WTC11 (cell line): ENCODE measurements around the gene PLAGL1. TPM values are rescaled to one million over a fixed set of nuclear protein-coding genes. Genes with fewer than 3 reads are reported as not detected.

Source experiments
- ATAC-seq: fragments of 200-7000 bp; cut with Tn5 transposase; 2 replicates; pipeline ENCODE4 v1.10.0; 2021; ENCODE audit warnings: mild to moderate bottlenecking, moderate library complexity
- CTCF ChIA-PET: fragments of 300-600 bp; sonication (Branson Sonifier 250); formaldehyde crosslinking; loops from one replicate; lab custom pipeline; 2021; ENCODE audit warnings: antibody characterized with exemption; lab: Charles Lee
- POLR2A ChIA-PET: fragments of 350-600 bp; sonication (Branson Sonifier 250); formaldehyde crosslinking; loops from one replicate; lab custom pipeline; 2021; ENCODE audit warnings: antibody characterized with exemption; lab: Charles Lee
- DNase-seq: peaks from one replicate; pipeline ENCODE4 v3.0.0; 2021; ENCODE audit warnings: low spot score
- H3K27ac Mint-ChIP-seq: 2 replicates; pipeline ENCODE4 v1.8.0; 2021; ENCODE audit warnings: mixed read lengths
- H3K27me3 Mint-ChIP-seq: 2 replicates; pipeline ENCODE4 v1.8.0; 2021; ENCODE audit warnings: low read depth, mild to moderate bottlenecking, moderate library complexity, mixed read lengths
- H3K36me3 Mint-ChIP-seq: 2 replicates; pipeline ENCODE4 v1.8.0; 2021; ENCODE audit warnings: mixed read lengths
- H3K4me1 Mint-ChIP-seq: 2 replicates; pipeline ENCODE4 v1.8.0; 2022; ENCODE audit warnings: mixed read lengths
- H3K4me3 Mint-ChIP-seq: 2 replicates; pipeline ENCODE4 v1.8.0; 2021; ENCODE audit warnings: mild to moderate bottlenecking, moderate library complexity, mixed read lengths
- H3K9me3 Mint-ChIP-seq: 2 replicates; pipeline ENCODE4 v1.8.0; 2021; ENCODE audit warnings: mixed read lengths
- ELF4 ChIP-seq: sonication (generic); formaldehyde crosslinking; IDR thresholded peaks from 2 replicates; pipeline ENCODE4 v1.8.1; 2022; ENCODE audit warnings: low read depth, mild to moderate bottlenecking, moderate library complexity, missing genetic modification reagents
- EMX1 ChIP-seq: fragments of 250-450 bp; sonication (Bioruptor Pico); IDR thresholded peaks from 2 replicates; pipeline ENCODE4 v1.8.0; 2021; ENCODE audit warnings: mild to moderate bottlenecking
- ETV6 ChIP-seq: sonication (generic); formaldehyde crosslinking; IDR thresholded peaks from 2 replicates; pipeline ENCODE4 v1.8.1; 2022; ENCODE audit warnings: mild to moderate bottlenecking, missing genetic modification reagents
- FOXP1 ChIP-seq: sonication (generic); formaldehyde crosslinking; IDR thresholded peaks from 2 replicates; pipeline ENCODE4 v1.8.0; 2022; ENCODE audit warnings: missing genetic modification reagents, mild to moderate bottlenecking, moderate library complexity, borderline replicate concordance
- GTF2I ChIP-seq: fragments of 250-450 bp; sonication (Bioruptor Pico); conservative IDR thresholded peaks from 2 replicates; pipeline ENCODE4 v1.4.0; 2021; ENCODE audit warnings: mild to moderate bottlenecking
- IRF2 ChIP-seq: sonication (generic); formaldehyde crosslinking; IDR thresholded peaks from 2 replicates; pipeline ENCODE4 v1.8.0; 2022; ENCODE audit warnings: low read depth, missing genetic modification reagents, borderline replicate concordance
- NR2C2 ChIP-seq: sonication (generic); formaldehyde crosslinking; IDR thresholded peaks from 2 replicates; pipeline ENCODE4 v1.8.0; 2022; ENCODE audit warnings: mild to moderate bottlenecking, missing genetic modification reagents
- RELA ChIP-seq: sonication (generic); formaldehyde crosslinking; IDR thresholded peaks from 2 replicates; pipeline ENCODE4 v1.8.1; 2022; ENCODE audit warnings: missing genetic modification reagents, mild to moderate bottlenecking, borderline replicate concordance
- RORB ChIP-seq: fragments of 250-450 bp; sonication (Bioruptor Pico); IDR thresholded peaks from 2 replicates; pipeline ENCODE4 v1.9.0; 2021; ENCODE audit warnings: mild to moderate bottlenecking
- TEAD4 ChIP-seq: sonication (generic); formaldehyde crosslinking; IDR thresholded peaks from 2 replicates; pipeline ENCODE4 v1.8.0; 2022; ENCODE audit warnings: mild to moderate bottlenecking, missing genetic modification reagents
- ZBTB21 ChIP-seq: sonication (generic); formaldehyde crosslinking; IDR thresholded peaks from 2 replicates; pipeline ENCODE4 v1.8.1; 2023; ENCODE audit warnings: mild to moderate bottlenecking, missing genetic modification reagents, borderline replicate concordance
- ZNF121 ChIP-seq: sonication (generic); formaldehyde crosslinking; IDR thresholded peaks from 2 replicates; pipeline ENCODE4 v1.8.0; 2023; ENCODE audit warnings: missing genetic modification reagents
- ZNF232 ChIP-seq: sonication (generic); formaldehyde crosslinking; IDR thresholded peaks from 2 replicates; pipeline ENCODE4 v1.8.0; 2022; ENCODE audit warnings: mild to moderate bottlenecking, missing genetic modification reagents
- ZNF263 ChIP-seq: sonication (generic); formaldehyde crosslinking; IDR thresholded peaks from 2 replicates; pipeline ENCODE4 v1.8.1; 2022; ENCODE audit warnings: low read depth, mild to moderate bottlenecking, moderate library complexity, missing genetic modification reagents
- ZNF396 ChIP-seq: fragments of 250-450 bp; sonication (Bioruptor Pico); IDR thresholded peaks from 2 replicates; pipeline ENCODE4 v1.8.0; 2021; ENCODE audit warnings: mild to moderate bottlenecking, moderate library complexity, borderline replicate concordance
- ZNF671 ChIP-seq: fragments of 250-450 bp; sonication (Bioruptor Pico); IDR thresholded peaks from 2 replicates; pipeline ENCODE4 v1.8.0; 2021; ENCODE audit warnings: mild to moderate bottlenecking
- total RNA-seq: library from RNA; stranded (reverse); gene quantifications from 3 replicates; pipeline ENCODE4 v1.2.3, GENCODE V29; 2021
- TF ChIP-seq, protein P1 (sequence below): sonication (generic); formaldehyde crosslinking; IDR thresholded peaks from 2 replicates; pipeline ENCODE4 v1.8.0; 2022; ENCODE audit warnings: mild to moderate bottlenecking, missing genetic modification reagents
- TF ChIP-seq, protein P2 (sequence below): sonication (generic); formaldehyde crosslinking; conservative IDR thresholded peaks from 2 replicates; pipeline ENCODE4 v1.8.1; 2022; ENCODE audit warnings: mild to moderate bottlenecking, missing genetic modification reagents
- TF ChIP-seq, protein P3 (sequence below): sonication (generic); formaldehyde crosslinking; IDR thresholded peaks from 2 replicates; pipeline ENCODE4 v1.8.0; 2023; ENCODE audit warnings: missing genetic modification reagents
- TF ChIP-seq, protein P4 (sequence below): sonication (generic); formaldehyde crosslinking; conservative IDR thresholded peaks from 2 replicates; pipeline ENCODE4 v1.8.1; 2023; ENCODE audit warnings: mild to moderate bottlenecking, low read depth, missing genetic modification reagents, moderate library complexity
- TF ChIP-seq, protein P5 (sequence below): sonication (generic); formaldehyde crosslinking; IDR thresholded peaks from 2 replicates; pipeline ENCODE4 v1.8.0; 2022; ENCODE audit warnings: mild to moderate bottlenecking, missing genetic modification reagents
- TF ChIP-seq, protein P6 (sequence below): sonication (generic); formaldehyde crosslinking; IDR thresholded peaks from 2 replicates; pipeline ENCODE4 v1.8.1; 2022; ENCODE audit warnings: mild to moderate bottlenecking, missing genetic modification reagents, moderate library complexity, borderline replicate concordance
- TF ChIP-seq, protein P7 (sequence below): sonication (generic); formaldehyde crosslinking; IDR thresholded peaks from 2 replicates; pipeline ENCODE4 v1.8.1; 2023; ENCODE audit warnings: mild to moderate bottlenecking, missing genetic modification reagents
- TF ChIP-seq, protein P8 (sequence below): sonication (generic); formaldehyde crosslinking; IDR thresholded peaks from 2 replicates; pipeline ENCODE4 v1.8.1; 2023; ENCODE audit warnings: mild to moderate bottlenecking, missing genetic modification reagents

PLAGL1 gene
- total RNA-seq, 1 experiment from 2014 or later, result 1.6 TPM

DNA sequence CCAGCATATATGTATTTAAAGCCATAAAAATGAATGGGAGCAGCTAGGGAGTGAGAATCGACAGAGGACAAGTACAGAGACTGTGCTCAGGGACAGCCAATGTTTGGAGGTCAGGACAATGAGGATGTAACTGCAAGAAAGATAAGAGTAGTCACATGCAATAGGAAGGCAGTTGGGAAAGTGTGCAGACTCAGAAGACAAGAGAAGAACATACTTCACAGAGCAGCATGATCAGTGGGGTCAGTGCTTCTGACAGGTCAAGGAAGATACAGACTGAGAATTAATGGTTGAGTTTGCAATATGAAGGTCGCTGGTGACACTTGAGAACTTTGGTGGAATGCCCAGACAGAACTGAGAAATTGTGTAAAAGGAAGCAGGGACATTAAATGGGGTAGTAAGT lies 25.1 kb downstream of the PLAGL1 start:
- H3K27me3 Mint-ChIP-seq, result peaks cover 52% of the 10 kb centered on the region
- no peaks in the 10 kb centered on the region; the same call in 1 of the 2 replicates for H3K36me3 Mint-ChIP-seq
- DNase-seq, result no peak
- no peaks in the 10 kb centered on the region for H3K4me1 Mint-ChIP-seq
- no peak overlapping the region for H3K4me3 Mint-ChIP-seq
- ATAC-seq, result no peak
- ChIA-PET CTCF (interaction anchor here (0.9 kb wide), 1 partner anchor 20 kb away, joined by 3 read pairs; no protein-coding TSS in a partner anchor), POLR2A (interaction anchor here (0.5 kb wide), 1 partner anchor 21 kb away, joined by 3 read pairs; no protein-coding TSS in a partner anchor)
- no peak overlapping the region for H3K27ac Mint-ChIP-seq
- TF ChIP-seq RORB, result no peak
- TF ChIP-seq ETV6, result no peak
- no peak for TF ChIP-seq ZNF671 (CRISPR knock-in tag)
- TF ChIP-seq ZNF263 (CRISPR knock-in tag), result no peak
- TF ChIP-seq FOXP1 (CRISPR knock-in tag), result no peak
- TF ChIP-seq, protein P1, sequence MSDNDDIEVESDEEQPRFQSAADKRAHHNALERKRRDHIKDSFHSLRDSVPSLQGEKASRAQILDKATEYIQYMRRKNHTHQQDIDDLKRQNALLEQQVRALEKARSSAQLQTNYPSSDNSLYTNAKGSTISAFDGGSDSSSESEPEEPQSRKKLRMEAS, result no peak
- no peak for TF ChIP-seq RELA
- TF ChIP-seq, protein P2, sequence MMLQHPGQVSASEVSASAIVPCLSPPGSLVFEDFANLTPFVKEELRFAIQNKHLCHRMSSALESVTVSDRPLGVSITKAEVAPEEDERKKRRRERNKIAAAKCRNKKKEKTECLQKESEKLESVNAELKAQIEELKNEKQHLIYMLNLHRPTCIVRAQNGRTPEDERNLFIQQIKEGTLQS (CRISPR knock-in tag), result no peak
- TF ChIP-seq, protein P3, sequence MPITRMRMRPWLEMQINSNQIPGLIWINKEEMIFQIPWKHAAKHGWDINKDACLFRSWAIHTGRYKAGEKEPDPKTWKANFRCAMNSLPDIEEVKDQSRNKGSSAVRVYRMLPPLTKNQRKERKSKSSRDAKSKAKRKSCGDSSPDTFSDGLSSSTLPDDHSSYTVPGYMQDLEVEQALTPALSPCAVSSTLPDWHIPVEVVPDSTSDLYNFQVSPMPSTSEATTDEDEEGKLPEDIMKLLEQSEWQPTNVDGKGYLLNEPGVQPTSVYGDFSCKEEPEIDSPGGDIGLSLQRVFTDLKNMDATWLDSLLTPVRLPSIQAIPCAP (CRISPR knock-in tag), result no peak
- no peak for TF ChIP-seq GTF2I (CRISPR knock-in tag)
- TF ChIP-seq EMX1 (CRISPR knock-in tag), result no peak
- no peak for TF ChIP-seq ZNF121 (CRISPR knock-in tag)
- TF ChIP-seq ZNF396, result no peak
- TF ChIP-seq ELF4 (CRISPR knock-in tag), result no peak
- TF ChIP-seq, protein P4, sequence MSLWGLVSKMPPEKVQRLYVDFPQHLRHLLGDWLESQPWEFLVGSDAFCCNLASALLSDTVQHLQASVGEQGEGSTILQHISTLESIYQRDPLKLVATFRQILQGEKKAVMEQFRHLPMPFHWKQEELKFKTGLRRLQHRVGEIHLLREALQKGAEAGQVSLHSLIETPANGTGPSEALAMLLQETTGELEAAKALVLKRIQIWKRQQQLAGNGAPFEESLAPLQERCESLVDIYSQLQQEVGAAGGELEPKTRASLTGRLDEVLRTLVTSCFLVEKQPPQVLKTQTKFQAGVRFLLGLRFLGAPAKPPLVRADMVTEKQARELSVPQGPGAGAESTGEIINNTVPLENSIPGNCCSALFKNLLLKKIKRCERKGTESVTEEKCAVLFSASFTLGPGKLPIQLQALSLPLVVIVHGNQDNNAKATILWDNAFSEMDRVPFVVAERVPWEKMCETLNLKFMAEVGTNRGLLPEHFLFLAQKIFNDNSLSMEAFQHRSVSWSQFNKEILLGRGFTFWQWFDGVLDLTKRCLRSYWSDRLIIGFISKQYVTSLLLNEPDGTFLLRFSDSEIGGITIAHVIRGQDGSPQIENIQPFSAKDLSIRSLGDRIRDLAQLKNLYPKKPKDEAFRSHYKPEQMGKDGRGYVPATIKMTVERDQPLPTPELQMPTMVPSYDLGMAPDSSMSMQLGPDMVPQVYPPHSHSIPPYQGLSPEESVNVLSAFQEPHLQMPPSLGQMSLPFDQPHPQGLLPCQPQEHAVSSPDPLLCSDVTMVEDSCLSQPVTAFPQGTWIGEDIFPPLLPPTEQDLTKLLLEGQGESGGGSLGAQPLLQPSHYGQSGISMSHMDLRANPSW (CRISPR knock-in tag), result no peak
- H3K9me3 Mint-ChIP-seq, result peaks cover 8% of the 10 kb centered on the region

DNA sequence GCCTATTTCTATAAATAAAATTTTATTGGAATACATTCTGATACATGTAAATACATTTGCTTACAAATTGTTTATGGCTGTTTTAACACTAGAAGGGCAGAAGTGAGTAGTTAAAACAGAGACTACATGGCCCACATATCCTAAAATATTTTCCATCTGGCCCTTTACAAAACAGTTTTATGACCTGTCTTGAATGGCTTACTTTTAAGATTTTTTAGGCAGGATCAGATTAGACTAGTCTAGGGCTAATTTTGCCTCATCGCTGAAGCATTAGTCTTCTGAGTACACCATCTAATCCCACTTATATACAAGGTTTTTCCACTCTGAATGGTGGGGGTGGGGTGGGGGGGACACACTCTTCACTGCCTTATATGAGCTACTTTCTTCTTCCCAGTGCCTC lies 27.1 kb downstream of the PLAGL1 start:
- Mint-ChIP-seq H3K27ac (no peak overlapping the region), H3K36me3 (no peaks in the 10 kb centered on the region; the same call in 1 of the 2 replicates), H3K27me3 (peaks cover 56% of the 10 kb centered on the region), H3K9me3 (peaks cover 8% of the 10 kb centered on the region), H3K4me3 (no peak overlapping the region), H3K4me1 (peaks cover 2% of the 10 kb centered on the region)
- ChIA-PET CTCF (interaction anchor here (1.1 kb wide), 1 partner anchor 18 kb away, joined by 3 read pairs; no protein-coding TSS in a partner anchor), POLR2A (no interaction called here)
- no peak for DNase-seq
- no peak for ATAC-seq
- TF ChIP-seq TEAD4, result no peak
- TF ChIP-seq, protein P5, sequence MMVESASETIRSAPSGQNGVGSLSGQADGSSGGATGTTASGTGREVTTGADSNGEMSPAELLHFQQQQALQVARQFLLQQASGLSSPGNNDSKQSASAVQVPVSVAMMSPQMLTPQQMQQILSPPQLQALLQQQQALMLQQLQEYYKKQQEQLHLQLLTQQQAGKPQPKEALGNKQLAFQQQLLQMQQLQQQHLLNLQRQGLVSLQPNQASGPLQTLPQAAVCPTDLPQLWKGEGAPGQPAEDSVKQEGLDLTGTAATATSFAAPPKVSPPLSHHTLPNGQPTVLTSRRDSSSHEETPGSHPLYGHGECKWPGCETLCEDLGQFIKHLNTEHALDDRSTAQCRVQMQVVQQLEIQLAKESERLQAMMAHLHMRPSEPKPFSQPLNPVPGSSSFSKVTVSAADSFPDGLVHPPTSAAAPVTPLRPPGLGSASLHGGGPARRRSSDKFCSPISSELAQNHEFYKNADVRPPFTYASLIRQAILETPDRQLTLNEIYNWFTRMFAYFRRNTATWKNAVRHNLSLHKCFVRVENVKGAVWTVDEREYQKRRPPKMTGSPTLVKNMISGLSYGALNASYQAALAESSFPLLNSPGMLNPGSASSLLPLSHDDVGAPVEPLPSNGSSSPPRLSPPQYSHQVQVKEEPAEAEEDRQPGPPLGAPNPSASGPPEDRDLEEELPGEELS (CRISPR knock-in tag), result no peak
- TF ChIP-seq, protein P3 (CRISPR knock-in tag), result no peak
- no peak for TF ChIP-seq ZNF232
- no peak for TF ChIP-seq EMX1 (CRISPR knock-in tag)
- no peak for TF ChIP-seq ELF4 (CRISPR knock-in tag)
- no peak for TF ChIP-seq NR2C2 (CRISPR knock-in tag)
- TF ChIP-seq, protein P6, sequence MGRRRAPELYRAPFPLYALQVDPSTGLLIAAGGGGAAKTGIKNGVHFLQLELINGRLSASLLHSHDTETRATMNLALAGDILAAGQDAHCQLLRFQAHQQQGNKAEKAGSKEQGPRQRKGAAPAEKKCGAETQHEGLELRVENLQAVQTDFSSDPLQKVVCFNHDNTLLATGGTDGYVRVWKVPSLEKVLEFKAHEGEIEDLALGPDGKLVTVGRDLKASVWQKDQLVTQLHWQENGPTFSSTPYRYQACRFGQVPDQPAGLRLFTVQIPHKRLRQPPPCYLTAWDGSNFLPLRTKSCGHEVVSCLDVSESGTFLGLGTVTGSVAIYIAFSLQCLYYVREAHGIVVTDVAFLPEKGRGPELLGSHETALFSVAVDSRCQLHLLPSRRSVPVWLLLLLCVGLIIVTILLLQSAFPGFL, result no peak
- TF ChIP-seq IRF2, result no peak
- TF ChIP-seq, protein P7, sequence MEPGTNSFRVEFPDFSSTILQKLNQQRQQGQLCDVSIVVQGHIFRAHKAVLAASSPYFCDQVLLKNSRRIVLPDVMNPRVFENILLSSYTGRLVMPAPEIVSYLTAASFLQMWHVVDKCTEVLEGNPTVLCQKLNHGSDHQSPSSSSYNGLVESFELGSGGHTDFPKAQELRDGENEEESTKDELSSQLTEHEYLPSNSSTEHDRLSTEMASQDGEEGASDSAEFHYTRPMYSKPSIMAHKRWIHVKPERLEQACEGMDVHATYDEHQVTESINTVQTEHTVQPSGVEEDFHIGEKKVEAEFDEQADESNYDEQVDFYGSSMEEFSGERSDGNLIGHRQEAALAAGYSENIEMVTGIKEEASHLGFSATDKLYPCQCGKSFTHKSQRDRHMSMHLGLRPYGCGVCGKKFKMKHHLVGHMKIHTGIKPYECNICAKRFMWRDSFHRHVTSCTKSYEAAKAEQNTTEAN (CRISPR knock-in tag), result no peak
- TF ChIP-seq ZBTB21 (CRISPR knock-in tag), result no peak
- TF ChIP-seq, protein P8, sequence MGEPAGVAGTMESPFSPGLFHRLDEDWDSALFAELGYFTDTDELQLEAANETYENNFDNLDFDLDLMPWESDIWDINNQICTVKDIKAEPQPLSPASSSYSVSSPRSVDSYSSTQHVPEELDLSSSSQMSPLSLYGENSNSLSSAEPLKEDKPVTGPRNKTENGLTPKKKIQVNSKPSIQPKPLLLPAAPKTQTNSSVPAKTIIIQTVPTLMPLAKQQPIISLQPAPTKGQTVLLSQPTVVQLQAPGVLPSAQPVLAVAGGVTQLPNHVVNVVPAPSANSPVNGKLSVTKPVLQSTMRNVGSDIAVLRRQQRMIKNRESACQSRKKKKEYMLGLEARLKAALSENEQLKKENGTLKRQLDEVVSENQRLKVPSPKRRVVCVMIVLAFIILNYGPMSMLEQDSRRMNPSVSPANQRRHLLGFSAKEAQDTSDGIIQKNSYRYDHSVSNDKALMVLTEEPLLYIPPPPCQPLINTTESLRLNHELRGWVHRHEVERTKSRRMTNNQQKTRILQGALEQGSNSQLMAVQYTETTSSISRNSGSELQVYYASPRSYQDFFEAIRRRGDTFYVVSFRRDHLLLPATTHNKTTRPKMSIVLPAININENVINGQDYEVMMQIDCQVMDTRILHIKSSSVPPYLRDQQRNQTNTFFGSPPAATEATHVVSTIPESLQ (CRISPR knock-in tag), result no peak
- no peak for TF ChIP-seq ZNF671 (CRISPR knock-in tag)
